HepG2 (cell line): ENCODE measurements around the gene NPBWR2. TPM values are rescaled to one million over a fixed set of nuclear protein-coding genes. Genes with fewer than 3 reads are reported as not detected.

Experiments used
- ATAC-seq: fragments of 200-7000 bp; cut with Tn5 transposase; 3 replicates; pipeline ENCODE4 v1.9.1; 2020; ENCODE audit warnings: mild to moderate bottlenecking, moderate library complexity
- BruUV-seq: library from RNA; stranded (reverse); fragments of 400-500 nt; replicated peaks from 2 replicates; lab custom pipeline; 2021; lab: Mats Ljungman, UMichigan
- CTCF ChIA-PET: fragments of 300-600 bp; formaldehyde crosslinking; extraction: SDS; loops from one replicate; lab custom pipeline; 2021; ENCODE audit warnings: low total read pairs, inconsistent platforms, low intra/inter-chr PET ratio; lab: Yijun Ruan, JAX
- POLR2A ChIA-PET: fragments of 350-600 bp; sonication (Branson Sonifier 250); formaldehyde crosslinking; loops from one replicate; lab custom pipeline; 2020; ENCODE audit warnings: antibody characterized with exemption, inconsistent platforms; lab: Yijun Ruan, JAX
- DNase-seq: peaks from one replicate; pipeline ENCODE4 v3.0.0-alpha.2; 2015; ENCODE audit warnings: low spot score
- FAIRE-seq: peaks from 3 replicates; lab custom pipeline; 2011; peaks lifted over from hg19 to GRCh38; lab: Jason Lieb, UNC
- H2AFZ ChIP-seq: one replicate; pipeline ENCODE4 v1.6.1; 2011; ENCODE audit warnings: low read length, inconsistent platforms
- H3K27ac ChIP-seq: fragments of 300-600 bp; 3 replicates; pipeline ENCODE4 v1.8.0; 2011; ENCODE audit warnings: mixed run types, mild to moderate bottlenecking, mixed read lengths, low read length, inconsistent platforms; ENCODE audit not compliant: insufficient read depth; ENCODE audit errors: extremely low read length
- H3K27me3 ChIP-seq, 2 experiments: fragments of 200-600 bp in 1 of 2; 2 replicates in 1 of 2; 3 replicates in 1 of 2; pipeline versions ENCODE4 v1.6.0 to v1.8.0; 2011; ENCODE audit warnings: low read length in 2 of 2, mild to moderate bottlenecking in 2 of 2, moderate library complexity in 2 of 2, inconsistent platforms in 1 of 2; ENCODE audit not compliant: insufficient read depth in 2 of 2, control insufficient read depth in 1 of 2
- H3K36me3 ChIP-seq, 2 experiments: fragments of 200-600 bp in 1 of 2; replicated peaks in 1 of 2; 2 replicates in 1 of 2; 3 replicates in 1 of 2; pipeline versions ENCODE4 v1.5.1 to v1.8.0; 2011; ENCODE audit warnings: low read length in 2 of 2, inconsistent platforms in 1 of 2; ENCODE audit not compliant: insufficient read depth in 2 of 2, control insufficient read depth in 1 of 2
- H3K4me1 ChIP-seq: 2 replicates; pipeline ENCODE4 v1.5.1; 2012; ENCODE audit warnings: low read length, inconsistent platforms; ENCODE audit not compliant: insufficient read depth
- H3K4me2 ChIP-seq: 2 replicates; pipeline ENCODE4 v1.6.0; 2011; ENCODE audit warnings: low read depth, low read length, inconsistent platforms
- H3K4me3 ChIP-seq, 3 experiments: fragments of 200-600 bp in 1 of 3; sonication (generic), shearing (Covaris generic) in 1 of 3; replicated peaks in 1 of 3; 2 replicates each; pipeline ENCODE4 v1.5.1; 2011 to 2016; ENCODE audit warnings: low read length in 3 of 3, inconsistent platforms in 2 of 3, low read depth in 2 of 3, mild to moderate bottlenecking in 2 of 3, control low read depth in 1 of 3, mixed read lengths in 1 of 3; ENCODE audit not compliant: insufficient read depth in 1 of 3
- H3K79me2 ChIP-seq: one replicate; pipeline ENCODE4 v1.6.1; 2011; ENCODE audit warnings: low read length, inconsistent platforms; ENCODE audit not compliant: insufficient read depth
- H3K9ac ChIP-seq: 2 replicates; pipeline ENCODE4 v1.6.0; 2011; ENCODE audit warnings: mild to moderate bottlenecking, low read depth, low read length, inconsistent platforms; ENCODE audit not compliant: insufficient read depth
- H3K9me3 ChIP-seq: 2 replicates; pipeline ENCODE4 v1.5.1; 2012; ENCODE audit warnings: mild to moderate bottlenecking, low read length
- H4K20me1 ChIP-seq: 2 replicates; pipeline ENCODE4 v1.6.0; 2011; ENCODE audit warnings: inconsistent platforms, mild to moderate bottlenecking, low read length, moderate library complexity; ENCODE audit not compliant: insufficient read depth
- EED ChIP-seq: sonication (generic); formaldehyde crosslinking; IDR thresholded peaks from 2 replicates; pipeline ENCODE4 v1.5.0; 2020; ENCODE audit warnings: mild to moderate bottlenecking, missing genetic modification reagents
- HIVEP1 ChIP-seq: sonication (generic); formaldehyde crosslinking; IDR thresholded peaks from 2 replicates; pipeline ENCODE4 v1.4.0; 2020; ENCODE audit warnings: mild to moderate bottlenecking, missing genetic modification reagents
- KLF13 ChIP-seq: sonication (generic); formaldehyde crosslinking; IDR thresholded peaks from 2 replicates; pipeline ENCODE4 v1.4.0; 2020; ENCODE audit warnings: mild to moderate bottlenecking, missing genetic modification reagents
- KLF9 ChIP-seq: IDR thresholded peaks from 2 replicates; pipeline ENCODE4 v1.6.1; 2016; ENCODE audit warnings: low read depth
- MAFG ChIP-seq: sonication (generic); formaldehyde crosslinking; IDR thresholded peaks from 2 replicates; pipeline ENCODE4 v1.5.1; 2020; ENCODE audit warnings: mild to moderate bottlenecking, missing genetic modification reagents
- NR1H2 ChIP-seq: sonication (generic); formaldehyde crosslinking; IDR thresholded peaks from 2 replicates; pipeline ENCODE4 v1.8.1; 2022; ENCODE audit warnings: low read depth, missing genetic modification reagents, borderline replicate concordance
- PHF20 ChIP-seq: sonication (generic); formaldehyde crosslinking; IDR thresholded peaks from 2 replicates; pipeline ENCODE4 v1.5.0; 2020; ENCODE audit warnings: mild to moderate bottlenecking, missing genetic modification reagents
- RFXAP ChIP-seq: sonication (generic); formaldehyde crosslinking; IDR thresholded peaks from 2 replicates; pipeline ENCODE4 v1.4.0; 2020; ENCODE audit warnings: missing genetic modification reagents, borderline replicate concordance
- U2AF2 ChIP-seq: fragments of 200-400 bp; formaldehyde crosslinking; IDR thresholded peaks from 2 replicates; pipeline ENCODE4 v1.6.1; 2017; ENCODE audit warnings: low read depth, mild to moderate bottlenecking, low read length
- ZFP62 ChIP-seq: sonication (generic); formaldehyde crosslinking; IDR thresholded peaks from 2 replicates; pipeline ENCODE4 v1.4.0; 2020; ENCODE audit warnings: missing genetic modification reagents
- ZNF274 ChIP-seq: sonication (generic); formaldehyde crosslinking; IDR thresholded peaks from 2 replicates; pipeline ENCODE4 v1.5.1; 2020; ENCODE audit warnings: mild to moderate bottlenecking, missing genetic modification reagents
- ZNF557 ChIP-seq: sonication (generic); formaldehyde crosslinking; IDR thresholded peaks from 2 replicates; pipeline ENCODE4 v1.4.0; 2020; ENCODE audit warnings: missing genetic modification reagents
- ZNF720 ChIP-seq: sonication (generic); formaldehyde crosslinking; IDR thresholded peaks from 2 replicates; pipeline ENCODE4 v1.4.0; 2020; ENCODE audit warnings: missing genetic modification reagents
- WGBS: methylation state at CpG from one replicate; pipeline ENCODE4 v1.1.6; 2017; ENCODE audit warnings: low lambda C conversion rate; 5-methylcytosine and 5-hydroxymethylcytosine counted together
- in situ Hi-C: cut with HindIII; loops from 2 replicates; pipeline ENCODE4 v1.10.0; 2017; ENCODE audit warnings: low pct_unique_long_range_greater_than_20kb; ENCODE audit not compliant: extremely low pct_ligation_motif_present
- intact Hi-C: fragments of 100-400 bp; cut with micrococcal nuclease; formaldehyde crosslinking; loops from one replicate; pipeline ENCODE4 v1.10.0; 2022; ENCODE audit not compliant: unreplicated experiment
- polyA plus RNA-seq, 8 experiments: library from polyadenylated mRNA; depleted of rRNA in 3 of 8; stranded (reverse) in 7 of 8; unstranded in 1 of 8; fragments of >200 nt; fragmentation: Illumina TruSeq in 4 of 8; extraction: Trizol in 4 of 8; gene quantifications; 2 replicates each; pipeline versions ENCODE4 v1.2.1 to v1.2.3, GENCODE V29; 2011 to 2016; ENCODE audit warnings: low read depth in 4 of 8, missing spikeins in 1 of 8, mixed read lengths in 1 of 8; ENCODE audit not compliant: insufficient read depth in 1 of 8
- total RNA-seq, 5 experiments: library from RNA; depleted of rRNA; stranded (reverse); fragments of >200 nt; fragmentation: Illumina TruSeq; extraction: Trizol; gene quantifications; 2 replicates each; pipeline ENCODE4 v1.2.3, GENCODE V29; 2016; ENCODE audit warnings: low read depth in 1 of 5
- TF ChIP-seq, protein P1 (sequence below): sonication (generic); formaldehyde crosslinking; IDR thresholded peaks from 2 replicates; pipeline ENCODE4 v1.4.0; 2020; ENCODE audit warnings: missing genetic modification reagents
- TF ChIP-seq, protein P2 (sequence below): sonication (generic); formaldehyde crosslinking; IDR thresholded peaks from 2 replicates; pipeline ENCODE4 v1.4.0; 2020; ENCODE audit warnings: mild to moderate bottlenecking, missing genetic modification reagents
- TF ChIP-seq, protein P3 (sequence below): sonication (generic); formaldehyde crosslinking; IDR thresholded peaks from 2 replicates; pipeline ENCODE4 v1.5.0; 2020; ENCODE audit warnings: missing genetic modification reagents, mild to moderate bottlenecking, borderline replicate concordance
- TF ChIP-seq, protein P4 (sequence below): sonication (generic); formaldehyde crosslinking; IDR thresholded peaks from 2 replicates; pipeline ENCODE4 v1.4.0; 2020; ENCODE audit warnings: missing genetic modification reagents, borderline replicate concordance

The NPBWR2 gene
- total and polyA plus RNA-seq, 2 of the 13 experiments (the other 11 are each of a cell fraction or from before 2014, with no cell fraction given), result not detected

DNA sequence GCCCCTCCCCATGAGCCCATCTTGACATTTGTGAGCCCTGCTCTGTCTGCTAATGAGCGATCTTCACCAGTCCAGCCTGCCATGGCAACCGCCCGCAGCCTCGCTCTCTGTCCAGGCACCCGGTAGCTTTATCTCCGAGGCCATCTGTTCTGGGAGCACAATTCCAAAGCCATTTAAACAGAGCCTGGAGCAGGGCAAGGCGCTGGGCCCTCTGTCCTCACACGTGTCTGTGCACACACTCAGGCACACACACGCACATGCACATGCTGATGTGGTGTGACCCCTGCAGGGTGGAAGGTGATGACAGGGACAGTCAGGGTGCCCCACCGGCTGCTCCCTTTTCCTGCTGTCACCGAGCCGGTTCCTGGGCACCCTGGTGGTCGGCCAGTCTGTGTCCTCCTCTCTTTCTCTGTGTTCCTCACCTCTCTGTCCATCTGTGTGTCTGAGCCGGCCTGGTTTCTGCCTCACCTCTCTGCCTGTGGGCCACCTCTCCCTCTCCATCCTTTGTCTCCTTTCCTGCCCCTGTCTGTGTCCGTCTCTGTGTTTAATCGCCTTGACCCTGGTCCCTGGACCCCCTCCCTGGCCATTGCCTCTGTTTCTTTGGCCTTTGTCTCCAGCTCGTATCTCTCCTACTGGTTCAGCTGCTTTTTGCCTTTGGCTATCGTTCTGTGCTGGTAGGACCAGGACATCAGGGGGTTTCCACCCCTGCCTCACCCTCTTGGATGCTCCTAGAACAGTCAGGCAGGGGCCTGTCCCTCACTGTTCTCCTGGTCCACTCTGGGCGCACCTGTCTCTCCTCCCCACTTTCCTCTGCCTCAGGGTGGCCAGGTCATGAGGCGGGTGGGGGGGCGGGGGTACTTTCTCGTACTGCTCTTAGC, 48.1 kb upstream of the NPBWR2 start (continued):
- TF ChIP-seq KLF9 (no peak), RFXAP (CRISPR knock-in tag) (no peak), NR1H2 (CRISPR knock-in tag) (no peak), ZNF557 (no peak)
- TF ChIP-seq, protein P1, sequence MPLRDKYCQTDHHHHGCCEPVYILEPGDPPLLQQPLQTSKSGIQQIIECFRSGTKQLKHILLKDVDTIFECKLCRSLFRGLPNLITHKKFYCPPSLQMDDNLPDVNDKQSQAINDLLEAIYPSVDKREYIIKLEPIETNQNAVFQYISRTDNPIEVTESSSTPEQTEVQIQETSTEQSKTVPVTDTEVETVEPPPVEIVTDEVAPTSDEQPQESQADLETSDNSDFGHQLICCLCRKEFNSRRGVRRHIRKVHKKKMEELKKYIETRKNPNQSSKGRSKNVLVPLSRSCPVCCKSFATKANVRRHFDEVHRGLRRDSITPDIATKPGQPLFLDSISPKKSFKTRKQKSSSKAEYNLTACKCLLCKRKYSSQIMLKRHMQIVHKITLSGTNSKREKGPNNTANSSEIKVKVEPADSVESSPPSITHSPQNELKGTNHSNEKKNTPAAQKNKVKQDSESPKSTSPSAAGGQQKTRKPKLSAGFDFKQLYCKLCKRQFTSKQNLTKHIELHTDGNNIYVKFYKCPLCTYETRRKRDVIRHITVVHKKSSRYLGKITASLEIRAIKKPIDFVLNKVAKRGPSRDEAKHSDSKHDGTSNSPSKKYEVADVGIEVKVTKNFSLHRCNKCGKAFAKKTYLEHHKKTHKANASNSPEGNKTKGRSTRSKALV (CRISPR knock-in tag), result no peak
- TF ChIP-seq, all 625 proteins: peak for 8

DNA sequence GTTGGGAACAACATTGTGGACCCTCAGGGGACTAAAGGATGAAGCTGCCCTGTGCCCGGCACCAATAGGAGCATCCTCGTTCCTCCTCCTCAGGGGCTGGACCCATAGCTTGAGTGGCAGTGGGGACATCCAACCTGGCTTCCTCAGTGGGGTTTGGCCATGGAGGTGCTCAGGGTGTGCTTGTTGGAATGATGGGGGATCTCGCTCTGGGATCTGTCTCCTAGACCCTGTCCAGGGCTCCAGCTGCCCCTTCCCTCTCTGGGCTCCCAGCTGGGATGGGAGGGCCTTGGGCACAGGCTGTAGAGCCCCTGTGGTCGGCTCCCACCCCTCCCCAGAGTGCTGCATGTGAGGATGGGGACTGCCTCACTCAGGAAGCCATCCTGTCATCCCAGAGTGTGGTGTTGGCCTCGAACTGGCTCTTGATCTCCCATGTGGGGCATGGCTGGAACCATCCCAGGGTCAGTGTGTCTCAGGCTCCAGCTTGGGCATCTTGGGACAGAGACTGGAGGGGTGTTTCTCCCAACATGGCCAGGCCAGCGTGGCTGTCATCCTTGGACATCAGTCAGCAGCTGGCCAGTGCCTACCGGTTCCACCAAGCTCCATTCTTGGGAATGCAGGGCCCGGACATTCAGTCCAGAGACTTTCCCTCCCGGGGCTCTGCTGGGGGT, 47.4 kb upstream of the NPBWR2 start:
- Histone ChIP-seq H3K27me3 (peaks cover 19 to 41% of the 10 kb centered on the region in 2 experiments), H3K4me2 (no peak overlapping the region), H3K9me3 (no peaks in the 10 kb centered on the region), H3K4me3 (no peak overlapping the region), H4K20me1 (no peaks in the 10 kb centered on the region; the same call in 1 of the 2 replicates), H3K27ac (no peak overlapping the region), H3K36me3 (no peaks in the 10 kb centered on the region), H3K9ac (no peak overlapping the region), H2AFZ (no peak overlapping the region), H3K79me2 (no peaks in the 10 kb centered on the region), H3K4me1 (peaks cover 33% of the 10 kb centered on the region; the same call in 1 of the 2 replicates)
- POLR2A ChIA-PET, result no interaction called here
- 0 out of 2 replicates have a peak, but pooled peaks have one; percentile 12 for TF ChIP-seq EED (CRISPR knock-in tag)
- 0 out of 2 replicates have a peak, but pooled peaks have one; percentile 4 for TF ChIP-seq ZNF274 (CRISPR knock-in tag)
- TF ChIP-seq PHF20 (CRISPR knock-in tag), result no peak
- TF ChIP-seq, protein P2, sequence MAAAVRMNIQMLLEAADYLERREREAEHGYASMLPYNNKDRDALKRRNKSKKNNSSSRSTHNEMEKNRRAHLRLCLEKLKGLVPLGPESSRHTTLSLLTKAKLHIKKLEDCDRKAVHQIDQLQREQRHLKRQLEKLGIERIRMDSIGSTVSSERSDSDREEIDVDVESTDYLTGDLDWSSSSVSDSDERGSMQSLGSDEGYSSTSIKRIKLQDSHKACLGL, result 0 out of 2 replicates have a peak, but pooled peaks have one; percentile 12
- no peak for TF ChIP-seq MAFG
- TF ChIP-seq U2AF2, result no peak
- no peak for TF ChIP-seq KLF13 (CRISPR knock-in tag)
- no peak for TF ChIP-seq ZNF720 (CRISPR knock-in tag)
- TF ChIP-seq, protein P3, sequence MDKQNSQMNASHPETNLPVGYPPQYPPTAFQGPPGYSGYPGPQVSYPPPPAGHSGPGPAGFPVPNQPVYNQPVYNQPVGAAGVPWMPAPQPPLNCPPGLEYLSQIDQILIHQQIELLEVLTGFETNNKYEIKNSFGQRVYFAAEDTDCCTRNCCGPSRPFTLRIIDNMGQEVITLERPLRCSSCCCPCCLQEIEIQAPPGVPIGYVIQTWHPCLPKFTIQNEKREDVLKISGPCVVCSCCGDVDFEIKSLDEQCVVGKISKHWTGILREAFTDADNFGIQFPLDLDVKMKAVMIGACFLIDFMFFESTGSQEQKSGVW (CRISPR knock-in tag), result no peak
- TF ChIP-seq, protein P4, sequence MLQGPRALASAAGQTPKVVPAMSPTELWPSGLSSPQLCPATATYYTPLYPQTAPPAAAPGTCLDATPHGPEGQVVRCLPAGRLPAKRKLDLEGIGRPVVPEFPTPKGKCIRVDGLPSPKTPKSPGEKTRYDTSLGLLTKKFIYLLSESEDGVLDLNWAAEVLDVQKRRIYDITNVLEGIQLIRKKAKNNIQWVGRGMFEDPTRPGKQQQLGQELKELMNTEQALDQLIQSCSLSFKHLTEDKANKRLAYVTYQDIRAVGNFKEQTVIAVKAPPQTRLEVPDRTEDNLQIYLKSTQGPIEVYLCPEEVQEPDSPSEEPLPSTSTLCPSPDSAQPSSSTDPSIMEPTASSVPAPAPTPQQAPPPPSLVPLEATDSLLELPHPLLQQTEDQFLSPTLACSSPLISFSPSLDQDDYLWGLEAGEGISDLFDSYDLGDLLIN (CRISPR knock-in tag), result no peak
- 0 out of 2 replicates have a peak, but pooled peaks have one; percentile 12 for TF ChIP-seq HIVEP1 (CRISPR knock-in tag)
- no peak for TF ChIP-seq ZFP62 (CRISPR knock-in tag)
- 40% methylated on average over 4 of the region's 9 CpGs for WGBS
- FAIRE-seq (no peak), DNase-seq (no peak), ATAC-seq (no peak)
- CTCF ChIA-PET, result no interaction called here
- BruUV-seq, result no TSS peak
- intact Hi-C loops (no loop called here), in situ Hi-C loops (no loop called here)
